ENCODE measurements around the gene PIGO. TPM values are rescaled to one million over a fixed set of nuclear protein-coding genes. Genes with fewer than 3 reads are reported as not detected.

PIGO gene
- total RNA-seq, 1 experiment from 2014 or later, result 23.4 TPM

DNA sequence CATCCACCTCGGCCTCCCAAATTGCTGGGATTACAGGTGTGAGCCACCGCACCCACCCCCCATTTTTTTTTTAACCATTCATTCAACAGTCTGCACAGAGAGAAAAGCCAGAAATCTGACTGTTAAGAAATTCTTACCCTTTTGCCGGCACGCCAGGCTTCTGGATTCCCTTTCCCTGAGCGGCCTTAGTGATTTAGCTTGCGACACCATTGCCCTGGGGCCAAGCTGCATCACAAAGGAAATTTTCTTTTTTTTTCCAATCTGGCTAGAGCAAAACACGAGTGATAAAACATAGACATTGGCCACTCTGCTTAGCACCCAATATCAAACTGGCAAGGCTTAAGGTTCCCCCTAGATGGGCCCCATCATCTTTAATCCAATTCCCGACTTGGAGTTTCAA is 40.5 kb upstream of the PIGO start:
- no peak overlapping the region for H2AFZ ChIP-seq (ENCODE audit: low read length)
- no peak overlapping the region for H2BK12ac ChIP-seq (ENCODE audit: insufficient read length, low read depth, low read length)
- no peak overlapping the region for H2AK5ac ChIP-seq (ENCODE audit: insufficient read length, low read length)
- DNase-seq, result no peak
- no peak overlapping the region for H3K4me2 ChIP-seq (ENCODE audit: insufficient read depth, insufficient read length, low read length)
- no peaks in the 10 kb centered on the region for H3K27me3 ChIP-seq (ENCODE audit: insufficient read depth, low read length)
- H3K14ac ChIP-seq (ENCODE audit: insufficient read depth, low read length), result no peak overlapping the region
- no peaks in the 10 kb centered on the region for H3K79me2 ChIP-seq (ENCODE audit: insufficient read depth, low read length)
- no peaks in the 10 kb centered on the region for H3K23me2 ChIP-seq (ENCODE audit: insufficient read length, low read depth, low read length, poor library complexity, severe bottlenecking)
- TF ChIP-seq, protein P1, sequence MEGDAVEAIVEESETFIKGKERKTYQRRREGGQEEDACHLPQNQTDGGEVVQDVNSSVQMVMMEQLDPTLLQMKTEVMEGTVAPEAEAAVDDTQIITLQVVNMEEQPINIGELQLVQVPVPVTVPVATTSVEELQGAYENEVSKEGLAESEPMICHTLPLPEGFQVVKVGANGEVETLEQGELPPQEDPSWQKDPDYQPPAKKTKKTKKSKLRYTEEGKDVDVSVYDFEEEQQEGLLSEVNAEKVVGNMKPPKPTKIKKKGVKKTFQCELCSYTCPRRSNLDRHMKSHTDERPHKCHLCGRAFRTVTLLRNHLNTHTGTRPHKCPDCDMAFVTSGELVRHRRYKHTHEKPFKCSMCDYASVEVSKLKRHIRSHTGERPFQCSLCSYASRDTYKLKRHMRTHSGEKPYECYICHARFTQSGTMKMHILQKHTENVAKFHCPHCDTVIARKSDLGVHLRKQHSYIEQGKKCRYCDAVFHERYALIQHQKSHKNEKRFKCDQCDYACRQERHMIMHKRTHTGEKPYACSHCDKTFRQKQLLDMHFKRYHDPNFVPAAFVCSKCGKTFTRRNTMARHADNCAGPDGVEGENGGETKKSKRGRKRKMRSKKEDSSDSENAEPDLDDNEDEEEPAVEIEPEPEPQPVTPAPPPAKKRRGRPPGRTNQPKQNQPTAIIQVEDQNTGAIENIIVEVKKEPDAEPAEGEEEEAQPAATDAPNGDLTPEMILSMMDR (conservative IDR thresholded peaks at IDR 0.05), result no peak
- H3K4me1 Mint-ChIP-seq, result peaks cover 0 to 5% of the 10 kb centered on the region in 2 experiments; a peak in 2 of 4 replicates
- H3K79me1 ChIP-seq (ENCODE audit: insufficient read depth, low read depth, low read length, poor library complexity, severe bottlenecking), result no peaks in the 10 kb centered on the region
- H2BK5ac ChIP-seq (ENCODE audit: insufficient read length, low read length), result no peak overlapping the region
- H3T11ph ChIP-seq (ENCODE audit: low read length), result no peak overlapping the region
- H4K20me1 ChIP-seq (ENCODE audit: control insufficient read depth, insufficient read depth, insufficient read length), result no peaks in the 10 kb centered on the region
- H2BK20ac ChIP-seq (ENCODE audit: low read depth, low read length, poor library complexity, severe bottlenecking), result no peak overlapping the region
- WGBS (ENCODE audit: extremely low coverage, insufficient read length, low lambda C conversion rate), result no CpG with 5 or more reads among the region's 8 CpGs
- no peak overlapping the region for H4K8ac ChIP-seq (replicated peaks; ENCODE audit: insufficient read length, low read depth, low read length)
- no peaks in the 10 kb centered on the region for H3K4me1 ChIP-seq (ENCODE audit: insufficient read depth, low read length)
- peaks cover 35 to 49% of the 10 kb centered on the region in 2 experiments for H3K9me3 Mint-ChIP-seq
- no peak overlapping the region for H3K4me3 Mint-ChIP-seq
- H2BK15ac ChIP-seq (ENCODE audit: low read depth, low read length), result no peak overlapping the region
- H3K36me3 Mint-ChIP-seq (ENCODE audit: insufficient read depth in 1 of 3, low read depth in 3 of 3), result peaks cover 5 to 10% (median 9%) of the 10 kb centered on the region in 3 experiments; a peak in 6 of 7 replicates
- H3K27ac ChIP-seq (ENCODE audit: insufficient read length, low read depth, low read length), result no peak overlapping the region
- H3K23ac ChIP-seq (ENCODE audit: insufficient read length, low read depth, low read length), result no peak overlapping the region
- H3K56ac ChIP-seq (ENCODE audit: insufficient read length, low read depth, low read length), result no peak overlapping the region
- no peak overlapping the region for H4K5ac ChIP-seq (ENCODE audit: insufficient read length, low read depth, low read length)
- peaks cover 8% of the 10 kb centered on the region for H3K9me3 ChIP-seq (ENCODE audit: control insufficient read depth, low read depth, low read length)
- H3K18ac ChIP-seq (ENCODE audit: insufficient read length, low read depth, low read length), result no peak overlapping the region
- H4K91ac ChIP-seq (ENCODE audit: insufficient read length, low read depth, low read length), result no peak overlapping the region
- no peak overlapping the region for H3K4ac ChIP-seq (ENCODE audit: low read depth, low read length)
- H3K27me3 Mint-ChIP-seq (ENCODE audit: low read depth), result peaks cover 7% of the 10 kb centered on the region
- H2BK120ac ChIP-seq (ENCODE audit: low read depth, low read length, poor library complexity, severe bottlenecking), result no peak overlapping the region
- no peak overlapping the region for H3K9ac ChIP-seq (ENCODE audit: extremely low read depth, insufficient read length, low read length)
- no peak overlapping the region for H3K27ac Mint-ChIP-seq

Data from H9 (cell line).